Stomach (tissue), 4 donors: Measurements from ENCODE around the gene ZNF519.
"Not testable (repeated sequence)": the region's sequence is repeated elsewhere in the genome, so short reads cannot be mapped to it uniquely, and the experiment has no call there.

Experiments
- POLR2A ChIP-seq, 4 donors: fragments of 450-650 bp; IDR thresholded peaks; one replicate each; pipeline ENCODE4 v1.6.1; 2016; ENCODE audit warnings: antibody characterized with exemption in 4 of 4, control low read depth in 2 of 4, mild to moderate bottlenecking in 1 of 4, moderate library complexity in 1 of 4
- POLR2AphosphoS5 ChIP-seq, 3 donors: sonication (generic); formaldehyde crosslinking; IDR thresholded peaks; one replicate each; pipeline ENCODE4 v1.6.1; 2016; ENCODE audit warnings: antibody characterized with exemption in 3 of 3
- TF ChIP-seq, protein P1 (sequence below), 7 experiments: fragments of 450-650 bp in 4 of 7; fragments of 200-600 bp in 3 of 7; sonication (generic) in 3 of 7; IDR thresholded peaks; one replicate each; pipeline ENCODE4 v1.5.1; 2016 to 2019; ENCODE audit warnings: antibody characterized with exemption in 7 of 7, control low read depth in 2 of 7, mild to moderate bottlenecking in 1 of 7

DNA sequence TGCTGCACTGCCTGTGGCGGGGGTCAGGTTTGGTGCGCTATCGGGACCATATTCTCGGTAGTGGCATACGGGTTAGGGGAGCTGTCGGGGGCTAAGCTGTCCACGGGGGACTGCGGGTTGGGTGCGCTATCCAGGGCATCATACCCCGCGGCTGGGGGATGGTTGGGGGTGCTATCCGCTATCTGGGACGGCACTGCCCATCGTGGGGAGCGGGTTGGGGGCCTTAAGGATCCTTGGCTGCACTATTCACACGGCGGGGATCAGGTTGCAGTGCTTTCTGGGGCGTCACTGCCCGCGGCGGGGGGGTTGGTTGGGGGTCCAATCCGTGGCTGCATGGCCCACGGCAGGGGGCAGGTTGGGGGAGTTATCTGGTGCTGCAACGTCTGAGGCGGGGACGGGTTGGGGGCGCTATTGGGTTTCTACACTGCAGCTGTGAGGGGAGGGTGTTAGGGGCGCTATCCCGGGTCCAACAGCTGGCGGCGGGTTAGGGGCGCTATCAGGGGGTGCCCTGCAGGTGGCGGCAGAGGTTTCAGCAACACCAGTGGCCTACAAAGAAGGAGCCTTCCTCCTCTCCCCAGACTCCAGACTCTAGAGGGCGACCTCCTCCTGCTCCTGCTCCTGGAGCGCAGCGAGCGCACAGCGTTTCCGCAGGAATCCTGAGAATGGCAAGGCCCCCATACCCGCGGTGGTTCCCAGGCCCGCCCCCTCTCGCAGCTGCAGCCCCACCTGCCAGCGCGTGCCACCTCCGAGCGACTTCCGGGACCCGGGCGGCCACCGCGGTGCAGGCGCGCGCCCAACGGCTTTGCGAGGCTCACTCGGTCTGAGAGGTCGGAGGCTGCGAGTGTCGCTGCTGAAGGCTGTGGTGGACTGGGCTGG is 46.3 kb upstream of the ZNF519 start:
- TF ChIP-seq, protein P1, sequence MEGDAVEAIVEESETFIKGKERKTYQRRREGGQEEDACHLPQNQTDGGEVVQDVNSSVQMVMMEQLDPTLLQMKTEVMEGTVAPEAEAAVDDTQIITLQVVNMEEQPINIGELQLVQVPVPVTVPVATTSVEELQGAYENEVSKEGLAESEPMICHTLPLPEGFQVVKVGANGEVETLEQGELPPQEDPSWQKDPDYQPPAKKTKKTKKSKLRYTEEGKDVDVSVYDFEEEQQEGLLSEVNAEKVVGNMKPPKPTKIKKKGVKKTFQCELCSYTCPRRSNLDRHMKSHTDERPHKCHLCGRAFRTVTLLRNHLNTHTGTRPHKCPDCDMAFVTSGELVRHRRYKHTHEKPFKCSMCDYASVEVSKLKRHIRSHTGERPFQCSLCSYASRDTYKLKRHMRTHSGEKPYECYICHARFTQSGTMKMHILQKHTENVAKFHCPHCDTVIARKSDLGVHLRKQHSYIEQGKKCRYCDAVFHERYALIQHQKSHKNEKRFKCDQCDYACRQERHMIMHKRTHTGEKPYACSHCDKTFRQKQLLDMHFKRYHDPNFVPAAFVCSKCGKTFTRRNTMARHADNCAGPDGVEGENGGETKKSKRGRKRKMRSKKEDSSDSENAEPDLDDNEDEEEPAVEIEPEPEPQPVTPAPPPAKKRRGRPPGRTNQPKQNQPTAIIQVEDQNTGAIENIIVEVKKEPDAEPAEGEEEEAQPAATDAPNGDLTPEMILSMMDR (IDR thresholded peaks at IDR 0.05), result peak in 5 of 7 experiments; percentile 30 to 66 (median 45)
- peak in 1 of 3 donors; percentile 46 for TF ChIP-seq POLR2AphosphoS5 (IDR thresholded peaks at IDR 0.05)
- not testable (repeated sequence) for TF ChIP-seq POLR2A (IDR thresholded peaks at IDR 0.05)
